GM12873 (cell line): Measurements from ENCODE around the gene NCKAP1.

Experiments used
- CTCF ChIP-seq: IDR thresholded peaks from 2 replicates; pipeline ENCODE4 v1.5.1; 2012; ENCODE audit warnings: low read depth, mild to moderate bottlenecking, moderate library complexity, low read length, control low read depth; ENCODE audit not compliant: insufficient read depth; ENCODE audit errors: missing control alignments

The NCKAP1 gene

GRCh38 chr2:183024339-183025095, 13.7 kb downstream of the NCKAP1 start:
- TF ChIP-seq CTCF: no peak

GRCh38 chr2:183022711-183023110, 15.5 kb downstream of the NCKAP1 start:
- TF ChIP-seq CTCF: no peak

GRCh38 chr2:183021613-183022012, 16.6 kb downstream of the NCKAP1 start:
- no peak for TF ChIP-seq CTCF

- no peak for TF ChIP-seq CTCF
Observed at GRCh38 chr2:183019718-183020442, 18.4 kb downstream of the NCKAP1 start.

- no peak for TF ChIP-seq CTCF
Observed at GRCh38 chr2:183014005-183014404, 24.3 kb downstream of the NCKAP1 start.

DNA sequence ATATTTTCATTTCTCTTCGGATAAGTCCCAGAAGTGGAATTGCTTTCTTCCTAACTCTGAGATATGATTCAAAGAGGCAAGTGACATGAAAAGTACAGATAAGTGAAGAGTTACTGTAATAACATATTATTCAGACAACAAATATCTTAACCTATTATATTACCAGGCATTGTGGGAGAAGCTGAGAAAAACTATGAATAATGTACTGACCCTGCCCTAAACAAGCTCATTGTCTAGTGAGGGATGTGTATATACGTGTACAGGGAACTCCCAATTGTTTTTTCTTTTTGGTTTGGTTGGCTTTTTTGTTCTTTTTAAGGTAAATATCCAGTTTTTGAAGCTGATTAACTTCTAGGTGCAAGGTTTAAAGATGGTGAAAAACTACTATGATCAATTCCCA, 26.5 kb downstream of the NCKAP1 start:
- no peak for TF ChIP-seq CTCF

- no peak for TF ChIP-seq CTCF
Observed at GRCh38 chr2:183010112-183010511, 28.1 kb downstream of the NCKAP1 start.
